RWPE2 (cell line): ENCODE data around the gene SIGLEC1.

Experiments
- ATAC-seq: fragments of 200-7000 bp; cut with Tn5 transposase; 3 replicates; pipeline ENCODE4 v1.9.1; 2021; ENCODE audit warnings: low read depth
- DNase-seq: peaks from one replicate; pipeline ENCODE4 v3.0.0-alpha.2; 2020; ENCODE audit warnings: low spot score
- H3K27ac ChIP-seq: fragments of 450-650 bp; 2 replicates; pipeline ENCODE4 v1.5.1; 2017; ENCODE audit warnings: mild to moderate bottlenecking; ENCODE audit not compliant: poor library complexity, severe bottlenecking
- H3K27me3 ChIP-seq: fragments of 250-450 bp; sonication (Bioruptor Pico); 2 replicates; pipeline ENCODE4 v1.5.1; 2021; ENCODE audit warnings: mild to moderate bottlenecking, moderate library complexity; ENCODE audit not compliant: insufficient read depth, poor library complexity, severe bottlenecking
- H3K36me3 ChIP-seq: fragments of 250-450 bp; sonication (Bioruptor Pico); 2 replicates; pipeline ENCODE4 v1.5.1; 2020; ENCODE audit warnings: low read depth, mild to moderate bottlenecking, moderate library complexity
- H3K4me1 ChIP-seq: fragments of 250-450 bp; sonication (Bioruptor Pico); 2 replicates; pipeline ENCODE4 v1.5.1; 2021; ENCODE audit warnings: mild to moderate bottlenecking, moderate library complexity; ENCODE audit not compliant: insufficient read depth, poor library complexity, severe bottlenecking
- H3K4me3 ChIP-seq: fragments of 250-450 bp; sonication (Bioruptor Pico); 2 replicates; pipeline ENCODE4 v1.5.1; 2021; ENCODE audit warnings: mild to moderate bottlenecking, moderate library complexity; ENCODE audit not compliant: severe bottlenecking
- H3K9me3 ChIP-seq: fragments of 250-450 bp; sonication (Bioruptor Pico); 2 replicates; pipeline ENCODE4 v1.5.1; 2021; ENCODE audit warnings: mild to moderate bottlenecking, moderate library complexity; ENCODE audit not compliant: severe bottlenecking
- TF ChIP-seq, protein P1 (sequence below): fragments of 450-650 bp; IDR thresholded peaks from one replicate; pipeline ENCODE4 v1.5.1; 2017; ENCODE audit warnings: mild to moderate bottlenecking, moderate library complexity; ENCODE audit not compliant: poor library complexity, severe bottlenecking

The SIGLEC1 gene

GRCh38 chr20:3673221-3674070, 39.0 kb downstream of the SIGLEC1 start:
- DNase-seq (peak; percentile 51), ATAC-seq (no peak)
- no peak overlapping the region for H3K27ac ChIP-seq
- no peaks in the 10 kb centered on the region for H3K4me1 ChIP-seq
- no peak overlapping the region for H3K4me3 ChIP-seq
- TF ChIP-seq, protein P1, sequence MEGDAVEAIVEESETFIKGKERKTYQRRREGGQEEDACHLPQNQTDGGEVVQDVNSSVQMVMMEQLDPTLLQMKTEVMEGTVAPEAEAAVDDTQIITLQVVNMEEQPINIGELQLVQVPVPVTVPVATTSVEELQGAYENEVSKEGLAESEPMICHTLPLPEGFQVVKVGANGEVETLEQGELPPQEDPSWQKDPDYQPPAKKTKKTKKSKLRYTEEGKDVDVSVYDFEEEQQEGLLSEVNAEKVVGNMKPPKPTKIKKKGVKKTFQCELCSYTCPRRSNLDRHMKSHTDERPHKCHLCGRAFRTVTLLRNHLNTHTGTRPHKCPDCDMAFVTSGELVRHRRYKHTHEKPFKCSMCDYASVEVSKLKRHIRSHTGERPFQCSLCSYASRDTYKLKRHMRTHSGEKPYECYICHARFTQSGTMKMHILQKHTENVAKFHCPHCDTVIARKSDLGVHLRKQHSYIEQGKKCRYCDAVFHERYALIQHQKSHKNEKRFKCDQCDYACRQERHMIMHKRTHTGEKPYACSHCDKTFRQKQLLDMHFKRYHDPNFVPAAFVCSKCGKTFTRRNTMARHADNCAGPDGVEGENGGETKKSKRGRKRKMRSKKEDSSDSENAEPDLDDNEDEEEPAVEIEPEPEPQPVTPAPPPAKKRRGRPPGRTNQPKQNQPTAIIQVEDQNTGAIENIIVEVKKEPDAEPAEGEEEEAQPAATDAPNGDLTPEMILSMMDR = no peak
- no peaks in the 10 kb centered on the region for H3K9me3 ChIP-seq
- H3K27me3 ChIP-seq = peaks cover 53% of the 10 kb centered on the region
- no peaks in the 10 kb centered on the region for H3K36me3 ChIP-seq

GRCh38 chr20:3672547-3673171, 39.7 kb downstream of the SIGLEC1 start:
- Histone ChIP-seq H3K27me3 (peaks cover 53% of the 10 kb centered on the region), H3K36me3 (no peaks in the 10 kb centered on the region), H3K4me1 (no peaks in the 10 kb centered on the region), H3K9me3 (no peaks in the 10 kb centered on the region), H3K4me3 (no peak overlapping the region), H3K27ac (no peak overlapping the region)
- DNase-seq (peak; percentile 53), ATAC-seq (no peak)
- TF ChIP-seq, protein P1 = no peak

GRCh38 chr20:3671986-3672546, 40.3 kb downstream of the SIGLEC1 start:
- no peaks in the 10 kb centered on the region for H3K4me1 ChIP-seq
- ATAC-seq = no peak
- no peak overlapping the region for H3K4me3 ChIP-seq
- no peak overlapping the region for H3K27ac ChIP-seq
- no peaks in the 10 kb centered on the region for H3K36me3 ChIP-seq
- TF ChIP-seq, protein P1 = no peak
- H3K9me3 ChIP-seq = no peaks in the 10 kb centered on the region
- peak; percentile 61 for DNase-seq
- H3K27me3 ChIP-seq = peaks cover 53% of the 10 kb centered on the region

DNA sequence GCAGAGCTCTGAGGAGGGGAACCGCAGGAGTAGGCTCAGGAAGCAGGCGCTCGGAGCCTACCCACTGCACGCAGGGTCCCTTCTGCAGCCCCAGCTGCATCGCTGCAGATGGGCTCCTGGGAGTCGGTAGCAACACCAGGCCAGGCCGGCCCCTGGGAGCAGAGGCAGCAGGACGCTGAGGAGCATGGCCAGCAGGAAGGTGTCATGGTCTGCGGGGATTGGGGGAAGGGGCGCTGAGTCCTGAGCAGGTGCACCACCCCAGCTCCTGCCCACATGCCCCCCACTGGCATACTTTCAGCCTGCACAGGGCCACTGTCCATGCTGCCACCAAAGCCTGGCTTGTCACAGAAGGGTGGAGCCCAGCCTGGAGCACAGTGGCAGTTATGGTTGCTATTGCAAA, 41.5 kb downstream of the SIGLEC1 start:
- no peak overlapping the region for H3K4me3 ChIP-seq
- no peaks in the 10 kb centered on the region for H3K4me1 ChIP-seq
- H3K9me3 ChIP-seq = no peaks in the 10 kb centered on the region
- ATAC-seq (no peak), DNase-seq (no peak)
- TF ChIP-seq, protein P1 = no peak
- H3K27ac ChIP-seq = no peak overlapping the region
- H3K36me3 ChIP-seq = no peaks in the 10 kb centered on the region
- peaks cover 48% of the 10 kb centered on the region for H3K27me3 ChIP-seq
